HCT116 (cell line): ENCODE measurements around the gene AGPAT3. TPM values are rescaled to one million over a fixed set of nuclear protein-coding genes. Genes with fewer than 3 reads are reported as not detected.

ENCODE experiments used
- ATAC-seq: fragments of 200-7000 bp; cut with Tn5 transposase; 2 replicates; pipeline ENCODE4 v1.9.1; 2020; ENCODE audit warnings: mild to moderate bottlenecking, moderate library complexity
- BruUV-seq: library from RNA; stranded (reverse); fragments of 400-500 nt; replicated peaks from 2 replicates; lab custom pipeline; 2021; lab: Mats Ljungman, UMichigan
- CTCF ChIA-PET: fragments of 300-600 bp; sonication (Branson Sonifier 250); formaldehyde crosslinking; loops from one replicate; lab custom pipeline; 2021; ENCODE audit warnings: antibody characterized with exemption; lab: Charles Lee
- POLR2A ChIA-PET: fragments of 300-600, 350-600 bp; sonication (Branson Sonifier 250); formaldehyde crosslinking; loops from one replicate; lab custom pipeline; 2021; ENCODE audit warnings: antibody characterized with exemption; lab: Charles Lee
- RAD21 ChIA-PET, 2 experiments: fragments of 300-600 bp; sonication (Branson Sonifier 250); formaldehyde crosslinking; loops; one replicate each; lab custom pipeline; 2023; ENCODE audit warnings: low total read pairs in 2 of 2; ENCODE audit not compliant: uncharacterized antibody in 2 of 2, unreplicated experiment in 2 of 2, low non-redundant PET in 1 of 2; lab: Charles Lee
- DNase-seq: peaks from one replicate; pipeline ENCODE4 v3.0.0-alpha.2; 2010; ENCODE audit warnings: low read depth, low spot score
- H2AFZ ChIP-seq: fragments of 200-600 bp; shearing (Covaris generic), sonication (generic); 2 replicates; pipeline ENCODE4 v1.6.1; 2017; ENCODE audit warnings: low read depth, mixed run types, mixed read lengths, antibody characterized with exemption, low read length; ENCODE audit not compliant: poor library complexity, severe bottlenecking
- H3K27ac ChIP-seq: 2 replicates; pipeline ENCODE4 v1.5.1; 2012; ENCODE audit warnings: low read depth, low read length
- H3K27me3 ChIP-seq: fragments of 200-600 bp; sonication (generic); 2 replicates; pipeline ENCODE4 v1.6.1; 2016; ENCODE audit warnings: mixed run types, low read length, mixed read lengths; ENCODE audit not compliant: insufficient read depth
- H3K36me3 ChIP-seq, 2 experiments: fragments of 200-500 bp in 1 of 2; fragments of 200-600 bp in 1 of 2; sonication (Bioruptor generic) in 1 of 2; sonication (generic) in 1 of 2; 2 replicates each; pipeline versions ENCODE4 v1.5.1 to v1.6.1; 2014 to 2016; ENCODE audit warnings: low read length in 2 of 2, inconsistent platforms in 1 of 2, mixed read lengths in 1 of 2, mixed run types in 1 of 2; ENCODE audit not compliant: insufficient read depth in 2 of 2, control insufficient read depth in 1 of 2
- H3K4me1 ChIP-seq, 2 experiments: fragments of 200-600 bp in 1 of 2; sonication (generic) in 1 of 2; 2 replicates each; pipeline versions ENCODE4 v1.5.1 to v1.6.1; 2012 to 2017; ENCODE audit warnings: low read length in 2 of 2, inconsistent platforms in 1 of 2, mild to moderate bottlenecking in 1 of 2, mixed read lengths in 1 of 2, mixed run types in 1 of 2, moderate library complexity in 1 of 2; ENCODE audit not compliant: insufficient read depth in 2 of 2, control insufficient read depth in 1 of 2
- H3K4me2 ChIP-seq: fragments of 200-600 bp; sonication (generic); 2 replicates; pipeline ENCODE4 v1.6.1; 2017; ENCODE audit warnings: mixed run types, low read length, mixed read lengths
- H3K4me3 ChIP-seq, 2 experiments: fragments of 200-600 bp in 1 of 2; sonication (generic) in 1 of 2; replicated peaks in 1 of 2; 2 replicates each; pipeline ENCODE4 v1.5.1; 2011 to 2016; ENCODE audit warnings: low read length in 2 of 2, control low read depth in 1 of 2, low read depth in 1 of 2, mild to moderate bottlenecking in 1 of 2, mixed read lengths in 1 of 2, mixed run types in 1 of 2
- H3K79me2 ChIP-seq: fragments of 200-600 bp; sonication (generic); 2 replicates; pipeline ENCODE4 v1.6.1; 2017; ENCODE audit warnings: mild to moderate bottlenecking, mixed run types, low read length, moderate library complexity, mixed read lengths; ENCODE audit not compliant: insufficient read depth
- H3K9ac ChIP-seq: fragments of 200-600 bp; sonication (generic); 2 replicates; pipeline ENCODE4 v1.6.1; 2016; ENCODE audit warnings: low read length, mixed read lengths
- H3K9me2 ChIP-seq: fragments of 200-600 bp; sonication (generic), shearing (Covaris generic); 2 replicates; pipeline ENCODE4 v1.6.1; 2017; ENCODE audit warnings: mixed run types, mild to moderate bottlenecking, moderate library complexity; ENCODE audit not compliant: insufficient read depth
- H3K9me3 ChIP-seq, 2 experiments: fragments of 200-500 bp in 1 of 2; fragments of 200-600 bp in 1 of 2; sonication (Bioruptor generic) in 1 of 2; sonication (generic) in 1 of 2; 2 replicates each; pipeline ENCODE4 v1.6.1; 2014 to 2017; ENCODE audit warnings: low read length in 2 of 2, mixed read lengths in 2 of 2, inconsistent platforms in 1 of 2, low read depth in 1 of 2, mild to moderate bottlenecking in 1 of 2, mixed run types in 1 of 2, moderate library complexity in 1 of 2; ENCODE audit not compliant: control insufficient read depth in 1 of 2, insufficient read depth in 1 of 2
- H4K20me1 ChIP-seq: fragments of 200-600 bp; sonication (generic), shearing (Covaris generic); 2 replicates; pipeline ENCODE4 v1.6.1; 2017; ENCODE audit warnings: mixed run types, mild to moderate bottlenecking, moderate library complexity; ENCODE audit not compliant: insufficient read depth
- CEBPB ChIP-seq: IDR thresholded peaks from 2 replicates; pipeline ENCODE4 v1.6.1; 2012; ENCODE audit warnings: low read depth
- EZH2phosphoT487 ChIP-seq: fragments of 200-600 bp; IDR thresholded peaks from 2 replicates; pipeline ENCODE4 v1.6.1; 2018; ENCODE audit warnings: antibody characterized with exemption, borderline replicate concordance
- POLR2AphosphoS5 ChIP-seq: IDR thresholded peaks from 2 replicates; pipeline ENCODE4 v1.6.1; 2011; ENCODE audit warnings: mild to moderate bottlenecking, low read depth, low read length, moderate library complexity
- intact Hi-C: fragments of 100-400 bp; cut with micrococcal nuclease; formaldehyde crosslinking; loops from 2 replicates; pipeline ENCODE4 v1.10.0; 2022
- total RNA-seq: library from RNA; stranded (reverse); gene quantifications from one replicate; pipeline ENCODE4 v1.2.1, GENCODE V29; 2021; ENCODE audit not compliant: unreplicated experiment
- TF ChIP-seq, protein P1 (sequence below), 3 experiments: fragments of 200-600 bp in 1 of 3; sonication (generic) in 1 of 3; IDR thresholded peaks in 2 of 3; conservative IDR thresholded peaks in 1 of 3; 2 replicates each; pipeline ENCODE4 v1.5.1; 2012 to 2017; ENCODE audit warnings: low read depth in 2 of 3, low read length in 2 of 3, antibody characterized with exemption in 1 of 3, borderline replicate concordance in 1 of 3, control low read depth in 1 of 3, mild to moderate bottlenecking in 1 of 3, mixed read lengths in 1 of 3, mixed run types in 1 of 3, moderate library complexity in 1 of 3; ENCODE audit not compliant: insufficient read depth in 1 of 3
- TF ChIP-seq, protein P2 (sequence below): IDR thresholded peaks from 2 replicates; pipeline ENCODE4 v1.6.1; 2012

AGPAT3 gene
- total RNA-seq, 1 experiment from 2014 or later = 54.1 TPM

DNA sequence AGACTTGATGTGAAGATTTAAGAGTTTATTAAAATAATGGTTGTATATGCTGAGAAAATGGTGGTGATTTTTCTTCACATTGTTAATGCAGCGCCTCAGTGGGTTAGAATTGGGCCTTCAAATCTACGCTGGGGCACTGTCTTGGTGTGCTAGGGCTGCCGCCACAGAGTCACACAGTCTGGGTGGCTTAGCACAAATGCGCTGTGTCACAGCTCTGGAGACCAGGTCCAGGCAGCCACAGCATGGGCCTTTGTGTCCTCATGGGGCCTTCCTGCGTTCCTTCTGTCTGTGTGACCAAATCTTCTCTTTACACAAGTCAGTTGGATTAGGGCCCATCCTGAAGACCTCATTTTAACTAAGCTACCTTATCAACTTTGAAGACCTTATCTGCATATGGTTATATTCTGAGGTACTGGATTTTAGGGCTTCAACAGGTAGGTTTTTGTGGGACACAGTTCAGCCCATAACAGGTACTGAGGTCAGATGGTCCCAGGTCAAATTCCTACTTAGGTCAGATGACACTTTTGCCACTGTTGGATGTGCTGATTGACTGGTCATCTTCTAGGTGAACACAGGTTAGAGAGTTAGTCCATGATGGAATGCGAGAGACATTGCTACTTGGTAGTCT lies 164.6 kb downstream of the AGPAT3 start:
- POLR2A ChIA-PET = no interaction called here

More for the DNA sequence above, 164.6 kb downstream of the AGPAT3 start:
- H3K4me2 ChIP-seq = no peak overlapping the region
- H3K9me2 ChIP-seq = no peaks in the 10 kb centered on the region; the same call in 1 of the 2 replicates
- H3K9ac ChIP-seq = no peak overlapping the region
- TF ChIP-seq CEBPB (no peak), EZH2phosphoT487 (no peak), POLR2AphosphoS5 (no peak)
- TF ChIP-seq, protein P1, sequence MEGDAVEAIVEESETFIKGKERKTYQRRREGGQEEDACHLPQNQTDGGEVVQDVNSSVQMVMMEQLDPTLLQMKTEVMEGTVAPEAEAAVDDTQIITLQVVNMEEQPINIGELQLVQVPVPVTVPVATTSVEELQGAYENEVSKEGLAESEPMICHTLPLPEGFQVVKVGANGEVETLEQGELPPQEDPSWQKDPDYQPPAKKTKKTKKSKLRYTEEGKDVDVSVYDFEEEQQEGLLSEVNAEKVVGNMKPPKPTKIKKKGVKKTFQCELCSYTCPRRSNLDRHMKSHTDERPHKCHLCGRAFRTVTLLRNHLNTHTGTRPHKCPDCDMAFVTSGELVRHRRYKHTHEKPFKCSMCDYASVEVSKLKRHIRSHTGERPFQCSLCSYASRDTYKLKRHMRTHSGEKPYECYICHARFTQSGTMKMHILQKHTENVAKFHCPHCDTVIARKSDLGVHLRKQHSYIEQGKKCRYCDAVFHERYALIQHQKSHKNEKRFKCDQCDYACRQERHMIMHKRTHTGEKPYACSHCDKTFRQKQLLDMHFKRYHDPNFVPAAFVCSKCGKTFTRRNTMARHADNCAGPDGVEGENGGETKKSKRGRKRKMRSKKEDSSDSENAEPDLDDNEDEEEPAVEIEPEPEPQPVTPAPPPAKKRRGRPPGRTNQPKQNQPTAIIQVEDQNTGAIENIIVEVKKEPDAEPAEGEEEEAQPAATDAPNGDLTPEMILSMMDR (IDR thresholded peaks at IDR 0.05 in 2 of 3, conservative IDR thresholded peaks at IDR 0.05 in 1 of 3; ENCODE audit: borderline replicate concordance in 1 of 3, insufficient read depth in 1 of 3, low read depth in 2 of 3, low read length in 2 of 3) = no peak
- TF ChIP-seq, protein P2, sequence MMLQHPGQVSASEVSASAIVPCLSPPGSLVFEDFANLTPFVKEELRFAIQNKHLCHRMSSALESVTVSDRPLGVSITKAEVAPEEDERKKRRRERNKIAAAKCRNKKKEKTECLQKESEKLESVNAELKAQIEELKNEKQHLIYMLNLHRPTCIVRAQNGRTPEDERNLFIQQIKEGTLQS = no peak
- intact Hi-C loops = no loop called here
- no peaks in the 10 kb centered on the region for H3K27me3 ChIP-seq
- no peak overlapping the region for H3K27ac ChIP-seq
- H3K36me3 ChIP-seq = peaks cover 2 to 10% of the 10 kb centered on the region in 2 experiments; a peak in 2 of 4 replicates
- CTCF ChIA-PET = no interaction called here
- no peaks in the 10 kb centered on the region; a peak in 1 of 4 replicates for H3K9me3 ChIP-seq
- RAD21 ChIA-PET = interaction anchor here in 1 of 2 experiments (0.6 kb wide), 1 partner anchor 18 kb away, joined by 3 read pairs; no protein-coding TSS in a partner anchor
- no peak overlapping the region for H3K4me3 ChIP-seq
- BruUV-seq = no TSS peak
- peaks cover 82% of the 10 kb centered on the region for H3K79me2 ChIP-seq
- ATAC-seq (no peak), DNase-seq (no peak)
- H2AFZ ChIP-seq = no peak overlapping the region
- H3K4me1 ChIP-seq = no peaks in the 10 kb centered on the region
- 0 out of 2 replicates have a peak, but pooled peaks cover 5% of the 10 kb centered on the region for H4K20me1 ChIP-seq
